NCI-H2081 (cell line): ENCODE results near the gene LIME1.

Experiments
- DNase-seq, 2 experiments: peaks; one replicate each; lab custom pipeline; 2025; lab: John Stamatoyannopoulos, UW

Gene LIME1

GRCh38 chr20:63750807-63751470 lies 14.5 kb downstream of the LIME1 start:
- no peak for DNase-seq

GRCh38 chr20:63751471-63752271 lies 15.2 kb downstream of the LIME1 start:
- DNase-seq, result no peak

- no peak for DNase-seq
Measured at GRCh38 chr20:63752411-63753101, 16.1 kb downstream of the LIME1 start.

- DNase-seq, result no peak
Measured at GRCh38 chr20:63753381-63753780, 16.9 kb downstream of the LIME1 start.

GRCh38 chr20:63754008-63754407 lies 17.5 kb downstream of the LIME1 start:
- DNase-seq, result no peak

- DNase-seq, result no peak
Measured at GRCh38 chr20:63755933-63756647, 19.6 kb downstream of the LIME1 start.

GRCh38 chr20:63756648-63756991 lies 20.2 kb downstream of the LIME1 start:
- no peak for DNase-seq

GRCh38 chr20:63758152-63758551 lies 21.7 kb downstream of the LIME1 start:
- no peak for DNase-seq

- DNase-seq, result no peak
Measured at GRCh38 chr20:63759377-63759901, 23.0 kb downstream of the LIME1 start.

GRCh38 chr20:63765082-63765873 lies 28.8 kb downstream of the LIME1 start:
- no peak for DNase-seq

- DNase-seq, result no peak
Measured at GRCh38 chr20:63765902-63766301, 29.4 kb downstream of the LIME1 start.

- DNase-seq, result no peak
Measured at GRCh38 chr20:63766695-63767426, 30.4 kb downstream of the LIME1 start.

- no peak for DNase-seq
Measured at GRCh38 chr20:63767456-63767855, 31.0 kb downstream of the LIME1 start.

GRCh38 chr20:63767886-63768285 lies 31.4 kb downstream of the LIME1 start:
- DNase-seq, result no peak

GRCh38 chr20:63768591-63769515 lies 32.4 kb downstream of the LIME1 start:
- no peak for DNase-seq

GRCh38 chr20:63769891-63770474 lies 33.5 kb downstream of the LIME1 start:
- DNase-seq, result no peak

- no peak for DNase-seq
Measured at GRCh38 chr20:63771046-63771707, 34.7 kb downstream of the LIME1 start.

GRCh38 chr20:63772781-63773518 lies 36.5 kb downstream of the LIME1 start:
- no peak for DNase-seq
